Stimulated activated CD8-positive, alpha-beta memory T cell treated with anti-CD3 and anti-CD28 coated beads, Interleukin-2, amount 100 ng/mL, for 48 hours (primary cell): ENCODE measurements around the gene REEP1.
"Not testable (repeated sequence)": the region's sequence is repeated elsewhere in the genome, so short reads cannot be mapped to it uniquely, and the experiment has no call there.

ENCODE experiments used
- DNase-seq, 2 donors: peaks; one replicate each; pipeline ENCODE4 v3.0.0-alpha.2; 2020; ENCODE audit warnings: low read depth in 2 of 2

Gene REEP1

GRCh38 chr2:86243950-86244733, 93.3 kb downstream of the REEP1 start:
- no peak for DNase-seq

GRCh38 chr2:86243272-86243671, 94.2 kb downstream of the REEP1 start:
- no peak for DNase-seq

GRCh38 chr2:86241611-86242010, 95.8 kb downstream of the REEP1 start:
- DNase-seq = no peak

- no peak for DNase-seq
Observed at GRCh38 chr2:86240251-86240650, 97.2 kb downstream of the REEP1 start.

GRCh38 chr2:86239745-86240144, 97.7 kb downstream of the REEP1 start:
- no peak for DNase-seq

- DNase-seq = no peak
Observed at GRCh38 chr2:86239326-86239725, 98.1 kb downstream of the REEP1 start.

- DNase-seq = peak; percentile 16 to 23
Observed at GRCh38 chr2:86238354-86238753, 99.1 kb downstream of the REEP1 start.

GRCh38 chr2:86237172-86237571, 100.3 kb downstream of the REEP1 start:
- no peak for DNase-seq

- no peak for DNase-seq
Observed at GRCh38 chr2:86235196-86235980, 102.0 kb downstream of the REEP1 start.

GRCh38 chr2:86234563-86235131, 102.8 kb downstream of the REEP1 start:
- no peak for DNase-seq

GRCh38 chr2:86233436-86233835, 104.0 kb downstream of the REEP1 start:
- no peak for DNase-seq

GRCh38 chr2:86232910-86233309, 104.5 kb downstream of the REEP1 start:
- no peak for DNase-seq

- no peak for DNase-seq
Observed at GRCh38 chr2:86232373-86232784, 105.0 kb downstream of the REEP1 start.

GRCh38 chr2:86231680-86232372, 105.6 kb downstream of the REEP1 start:
- DNase-seq = no peak

- DNase-seq = no peak
Observed at GRCh38 chr2:86230961-86231360, 106.5 kb downstream of the REEP1 start.

GRCh38 chr2:86229221-86229620, 108.2 kb downstream of the REEP1 start:
- DNase-seq = no peak

GRCh38 chr2:86228574-86228973, 108.9 kb downstream of the REEP1 start:
- not testable (repeated sequence) for DNase-seq

- DNase-seq = no peak
Observed at GRCh38 chr2:86227685-86228084, 109.7 kb downstream of the REEP1 start.

- no peak for DNase-seq
Observed at GRCh38 chr2:86226636-86227520, 110.5 kb downstream of the REEP1 start.

- DNase-seq = no peak
Observed at GRCh38 chr2:86226070-86226469, 111.4 kb downstream of the REEP1 start.

- peak; percentile 18 to 24 for DNase-seq
Observed at GRCh38 chr2:86225581-86225980, 111.8 kb downstream of the REEP1 start.
